Endothelial cell of umbilical vein (primary cell): Measurements from ENCODE around the gene BLID.

Experiments used
- CTCF ChIP-seq, 2 donors: IDR thresholded peaks; 1 replicate in 1 of 2; 2 replicates in 1 of 2; pipeline ENCODE4 v1.5.1; 2011; ENCODE audit warnings: low read length in 2 of 2, mild to moderate bottlenecking in 2 of 2, moderate library complexity in 2 of 2, control low read depth in 1 of 2, inconsistent platforms in 1 of 2, low read depth in 1 of 2; ENCODE audit not compliant: insufficient read depth in 1 of 2; ENCODE audit errors: extremely low read depth in 1 of 2
- EZH2 ChIP-seq: IDR thresholded peaks from 2 replicates; pipeline ENCODE4 v1.6.1; 2012; ENCODE audit warnings: borderline replicate concordance, low read depth, mild to moderate bottlenecking, moderate library complexity, low read length, inconsistent platforms; ENCODE audit not compliant: severe bottlenecking
- GATA2 ChIP-seq: IDR thresholded peaks from 2 replicates; pipeline ENCODE4 v1.7.0; 2011; ENCODE audit warnings: low read depth, mild to moderate bottlenecking, moderate library complexity, mixed read lengths, low read length; ENCODE audit not compliant: insufficient read length, insufficient read depth
- JUN ChIP-seq: IDR thresholded peaks from 2 replicates; pipeline ENCODE4 v1.6.1; 2011; ENCODE audit warnings: borderline replicate concordance, low read depth; ENCODE audit not compliant: insufficient read length, insufficient read depth
- MYC ChIP-seq: IDR thresholded peaks from one replicate; pipeline ENCODE4 v1.6.1; 2011; ENCODE audit warnings: mild to moderate bottlenecking, low read depth, low read length
- POLR2A ChIP-seq: IDR thresholded peaks from 2 replicates; pipeline ENCODE4 v1.6.1; 2012; ENCODE audit warnings: low read depth, mild to moderate bottlenecking, control low read depth, low read length
- POLR2AphosphoS5 ChIP-seq: IDR thresholded peaks from 2 replicates; pipeline ENCODE4 v1.6.1; 2012; ENCODE audit warnings: low read depth, mild to moderate bottlenecking, control low read depth, low read length, moderate library complexity; ENCODE audit not compliant: insufficient read depth
- TF ChIP-seq, protein P1 (sequence below): IDR thresholded peaks from 2 replicates; pipeline ENCODE4 v1.6.1; 2011; ENCODE audit not compliant: insufficient read depth, insufficient read length

GRCh38 chr11:122149202-122149601 is 33.2 kb upstream of the BLID start:
- no peak for TF ChIP-seq EZH2
- TF ChIP-seq CTCF (IDR thresholded peaks at IDR 0.05; ENCODE audit: extremely low read depth in 1 of 2, insufficient read depth in 1 of 2, low read depth in 1 of 2, low read length in 2 of 2), result no peak
- TF ChIP-seq POLR2A, result no peak
- no peak for TF ChIP-seq GATA2
- no peak for TF ChIP-seq MYC
- no peak for TF ChIP-seq POLR2AphosphoS5
- TF ChIP-seq, protein P1, sequence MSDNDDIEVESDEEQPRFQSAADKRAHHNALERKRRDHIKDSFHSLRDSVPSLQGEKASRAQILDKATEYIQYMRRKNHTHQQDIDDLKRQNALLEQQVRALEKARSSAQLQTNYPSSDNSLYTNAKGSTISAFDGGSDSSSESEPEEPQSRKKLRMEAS, result no peak
- TF ChIP-seq JUN, result no peak
